22Rv1 (cell line): ENCODE measurements around the gene RAB11FIP3.
A peak's percentile ranks its signal among the peaks of the same experiment; 100 is the strongest.

Source experiments
- H3K27ac ChIP-seq: fragments of 450-650 bp; 2 replicates; pipeline ENCODE4 v1.5.1; 2017
- ZFX ChIP-seq: fragments of 450-650 bp; IDR thresholded peaks from 2 replicates; pipeline ENCODE4 v1.6.1; 2017; ENCODE audit warnings: antibody characterized with exemption, borderline replicate concordance
- TF ChIP-seq, protein P1 (sequence below): fragments of 450-650 bp; IDR thresholded peaks from 2 replicates; pipeline ENCODE4 v1.5.1; 2017; ENCODE audit warnings: mild to moderate bottlenecking

Gene RAB11FIP3

GRCh38 chr16:526181-527014 lies 100.9 kb downstream of the RAB11FIP3 start:
- no peak for TF ChIP-seq ZFX
- TF ChIP-seq, protein P1, sequence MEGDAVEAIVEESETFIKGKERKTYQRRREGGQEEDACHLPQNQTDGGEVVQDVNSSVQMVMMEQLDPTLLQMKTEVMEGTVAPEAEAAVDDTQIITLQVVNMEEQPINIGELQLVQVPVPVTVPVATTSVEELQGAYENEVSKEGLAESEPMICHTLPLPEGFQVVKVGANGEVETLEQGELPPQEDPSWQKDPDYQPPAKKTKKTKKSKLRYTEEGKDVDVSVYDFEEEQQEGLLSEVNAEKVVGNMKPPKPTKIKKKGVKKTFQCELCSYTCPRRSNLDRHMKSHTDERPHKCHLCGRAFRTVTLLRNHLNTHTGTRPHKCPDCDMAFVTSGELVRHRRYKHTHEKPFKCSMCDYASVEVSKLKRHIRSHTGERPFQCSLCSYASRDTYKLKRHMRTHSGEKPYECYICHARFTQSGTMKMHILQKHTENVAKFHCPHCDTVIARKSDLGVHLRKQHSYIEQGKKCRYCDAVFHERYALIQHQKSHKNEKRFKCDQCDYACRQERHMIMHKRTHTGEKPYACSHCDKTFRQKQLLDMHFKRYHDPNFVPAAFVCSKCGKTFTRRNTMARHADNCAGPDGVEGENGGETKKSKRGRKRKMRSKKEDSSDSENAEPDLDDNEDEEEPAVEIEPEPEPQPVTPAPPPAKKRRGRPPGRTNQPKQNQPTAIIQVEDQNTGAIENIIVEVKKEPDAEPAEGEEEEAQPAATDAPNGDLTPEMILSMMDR, result no peak
- peak overlapping the region; percentile 94 for H3K27ac ChIP-seq

GRCh38 chr16:527015-527903 lies 101.8 kb downstream of the RAB11FIP3 start, which contains the start of gene CAPN15:
Gene CAPN15, plus strand, starts transcription at chr16:527712. Its CDS starts 19,127 bp downstream, at chr16:546839.
- no peak for TF ChIP-seq ZFX
- TF ChIP-seq, protein P1, result no peak
- peak within 1 kb of the TSS; percentile 94 for H3K27ac ChIP-seq

DNA sequence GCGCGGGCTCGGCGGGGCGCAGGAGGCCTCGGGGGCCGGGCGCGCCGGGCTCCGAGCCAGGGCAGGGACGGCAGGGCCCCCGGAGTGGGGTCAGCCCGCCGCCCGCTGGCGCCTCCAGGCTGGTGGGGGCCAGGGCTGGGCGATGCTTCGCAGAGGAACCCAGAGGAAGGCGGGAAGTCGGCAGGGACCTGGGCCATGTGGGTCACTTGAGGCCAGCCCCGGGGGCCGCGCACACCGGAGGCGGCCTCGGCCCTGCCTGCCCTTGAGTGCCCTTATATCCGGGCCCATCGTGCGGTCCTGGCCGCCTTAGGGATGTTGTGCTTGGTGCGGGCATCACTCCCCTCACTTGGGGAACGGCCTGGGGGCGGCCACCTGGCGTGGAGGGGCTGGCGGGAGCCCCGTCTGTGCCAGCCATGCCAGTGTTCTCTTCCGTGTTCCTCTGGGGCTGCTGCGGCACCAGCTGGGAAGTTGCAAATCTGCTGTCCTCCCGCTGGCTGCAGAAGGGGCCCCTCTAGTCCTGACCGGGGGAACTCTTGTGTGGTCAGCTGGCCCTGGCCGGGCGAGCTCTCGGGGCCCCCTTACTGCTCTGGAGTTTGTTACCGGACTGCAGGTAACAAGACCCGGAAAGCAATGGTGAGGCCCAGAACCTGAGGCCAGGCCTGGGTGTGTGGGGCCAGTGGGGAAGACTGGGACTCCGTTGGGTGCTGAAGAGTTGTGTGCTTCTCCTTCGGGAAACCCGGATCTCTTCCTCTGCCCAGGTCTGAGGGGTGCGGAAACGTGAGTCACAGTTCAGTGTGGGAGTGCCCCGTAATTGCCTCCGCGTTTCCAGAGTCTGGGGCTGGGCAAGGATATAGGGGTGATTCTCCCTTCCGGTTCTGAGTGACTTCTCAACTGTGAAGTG lies 102.9 kb downstream of the RAB11FIP3 start:
- H3K27ac ChIP-seq, result peak overlapping the region; percentile 94
- TF ChIP-seq, protein P1, result no peak
- no peak for TF ChIP-seq ZFX

DNA sequence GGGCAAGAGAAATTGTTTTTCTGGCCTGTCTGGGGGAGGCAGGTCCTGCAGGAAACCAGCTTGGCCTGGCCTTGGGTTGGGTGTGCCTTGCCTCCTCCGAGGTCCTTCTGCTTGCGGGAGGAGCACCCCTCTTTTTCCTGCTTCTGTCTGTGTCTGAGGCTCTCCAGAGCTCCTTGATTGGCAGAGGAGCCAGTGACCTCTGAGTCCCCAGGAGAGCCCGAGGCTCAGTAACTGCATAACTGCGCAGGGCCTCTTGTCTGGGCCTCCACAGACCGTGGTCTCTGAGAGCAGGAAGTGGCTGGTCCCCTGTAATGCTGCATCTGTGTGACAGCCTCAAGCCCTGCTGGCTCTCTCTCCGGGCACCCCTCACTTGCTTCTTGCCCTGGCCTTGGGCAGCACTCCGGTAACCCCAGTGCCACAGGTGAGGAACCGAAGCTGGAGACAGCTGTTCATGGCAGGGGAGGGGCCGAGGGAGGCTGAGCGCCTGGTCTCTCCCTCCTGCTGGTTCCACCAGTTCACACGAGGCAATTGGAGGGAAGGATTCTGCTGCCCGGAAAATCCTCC lies 103.6 kb downstream of the RAB11FIP3 start:
- peak overlapping the region; percentile 94 for H3K27ac ChIP-seq
- TF ChIP-seq ZFX, result no peak
- TF ChIP-seq, protein P1, result no peak

DNA sequence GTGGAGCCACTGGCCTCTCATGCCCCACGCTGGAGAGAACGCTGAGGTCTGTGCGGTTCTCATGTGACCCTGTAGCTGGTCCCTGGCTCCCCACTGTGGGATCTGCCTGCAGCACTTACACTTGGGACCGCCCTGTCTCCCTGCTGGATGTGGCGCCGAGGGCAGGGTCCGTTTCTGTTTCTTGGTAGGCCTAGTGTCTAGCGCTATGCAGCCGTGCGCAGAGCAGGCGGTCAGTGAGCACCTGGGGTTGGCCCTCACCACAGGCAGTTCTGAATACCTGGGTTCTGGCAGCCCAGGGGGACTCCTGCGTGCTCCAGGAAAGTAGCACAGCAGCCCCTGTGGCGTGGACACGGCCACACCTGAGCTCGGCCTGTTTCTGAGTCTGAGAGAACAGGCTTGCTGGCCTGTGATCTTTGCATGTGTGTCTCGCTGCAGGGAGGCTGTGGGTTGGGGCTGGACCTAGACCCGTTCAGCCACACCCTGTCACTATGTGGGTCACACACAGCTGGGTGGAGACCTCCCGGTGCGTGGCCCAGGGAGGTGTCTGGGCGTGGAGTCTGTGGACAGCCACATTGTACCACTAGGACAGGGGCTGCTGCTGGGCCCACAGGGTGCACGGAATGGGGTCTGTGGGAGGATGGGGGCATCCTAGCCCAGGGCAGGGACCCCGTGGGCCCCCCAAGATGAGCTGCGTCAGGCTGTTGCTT lies 104.8 kb downstream of the RAB11FIP3 start:
- TF ChIP-seq, protein P1, result no peak
- no peak for TF ChIP-seq ZFX
- H3K27ac ChIP-seq, result no peak overlapping the region

- no peak overlapping the region for H3K27ac ChIP-seq
- TF ChIP-seq ZFX, result no peak
- TF ChIP-seq, protein P1, result no peak
These were observed 106.2 kb downstream of the RAB11FIP3 start for GRCh38 chr16:531494-532125.
